Stomach (tissue), 9 donors: Measurements from ENCODE around the gene TBATA. TPM values are rescaled to one million over a fixed set of nuclear protein-coding genes. Genes with fewer than 3 reads are reported as not detected.

Source experiments
- DNase-seq, 2 donors: peaks; one replicate each; pipeline versions ENCODE4 v3.0.0 to v3.0.0-alpha.2; 2013 to 2019
- H3K27ac ChIP-seq, 5 donors: fragments of 200-600 bp in 4 of 5; sonication (generic) in 4 of 5; one replicate each; pipeline ENCODE4 v1.5.1; 2013 to 2019; ENCODE audit warnings: mild to moderate bottlenecking in 1 of 5, moderate library complexity in 1 of 5
- H3K27me3 ChIP-seq, 3 donors: fragments of 200-600 bp; sonication (generic); one replicate each; pipeline ENCODE4 v1.5.1; 2017 to 2019; ENCODE audit warnings: mixed run types in 1 of 3
- H3K36me3 ChIP-seq, 4 donors: fragments of 200-600 bp; sonication (generic); 1 replicate in 3 of 4; 2 replicates in 1 of 4; pipeline ENCODE4 v1.5.1; 2016 to 2019
- H3K4me1 ChIP-seq, 4 donors: fragments of 200-600 bp; sonication (generic); one replicate each; pipeline ENCODE4 v1.5.1; 2016 to 2019
- H3K4me3 ChIP-seq, 4 donors: fragments of 200-600 bp; sonication (generic) in 3 of 4; one replicate each; pipeline ENCODE4 v1.5.1; 2016 to 2019; ENCODE audit warnings: mild to moderate bottlenecking in 1 of 4
- H3K9me3 ChIP-seq, 4 donors: fragments of 200-600 bp; sonication (generic); one replicate each; pipeline ENCODE4 v1.5.1; 2016 to 2019
- CTCF ChIP-seq, 7 experiments: fragments of 450-650 bp in 4 of 7; fragments of 200-600 bp in 3 of 7; sonication (generic) in 3 of 7; IDR thresholded peaks; one replicate each; pipeline ENCODE4 v1.5.1; 2016 to 2019; ENCODE audit warnings: antibody characterized with exemption in 7 of 7, control low read depth in 2 of 7, mild to moderate bottlenecking in 1 of 7
- EP300 ChIP-seq: sonication (generic); formaldehyde crosslinking; IDR thresholded peaks from one replicate; pipeline ENCODE4 v1.6.1; 2017; ENCODE audit warnings: antibody characterized with exemption
- POLR2A ChIP-seq, 4 donors: fragments of 450-650 bp; IDR thresholded peaks; one replicate each; pipeline ENCODE4 v1.6.1; 2016; ENCODE audit warnings: antibody characterized with exemption in 4 of 4, control low read depth in 2 of 4, mild to moderate bottlenecking in 1 of 4, moderate library complexity in 1 of 4
- POLR2AphosphoS5 ChIP-seq, 3 donors: sonication (generic); formaldehyde crosslinking; IDR thresholded peaks; one replicate each; pipeline ENCODE4 v1.6.1; 2016; ENCODE audit warnings: antibody characterized with exemption in 3 of 3
- WGBS, 5 donors: extraction: QIAGEN DNeasy Blood & Tissue Kit in 3 of 5; methylation state at CpG; one replicate each; pipeline versions ENCODE4 v1.1.5 to v1.1.7; 2013 to 2018; 5-methylcytosine and 5-hydroxymethylcytosine counted together
- intact Hi-C: fragments of 100-400 bp; cut with DNase I; formaldehyde crosslinking; loops from one replicate; pipeline ENCODE4 v1.15.1; 2023; ENCODE audit warnings: low total_unique reads
- polyA plus RNA-seq, 3 donors: library from polyadenylated mRNA; stranded (reverse); fragments of 200-250 nt; gene quantifications; one replicate each; pipeline ENCODE4 v1.2.3, GENCODE V29; 2013
- total RNA-seq, 5 donors: library from RNA; depleted of rRNA; stranded (reverse); fragments of >200 nt; gene quantifications; one replicate each; pipeline versions ENCODE4 v1.1.0 to v1.2.3, GENCODE V29; 2014 to 2016
- donor health status: healthy with polysubstance abuse.
- donor health status: Bipolar disorder and iron deficiency.
- donor health status: healthy.

The TBATA gene
- total and polyA plus RNA-seq, 8 donors: not detected

- H3K27ac ChIP-seq: peak overlapping the region in 3 of 5 donors; percentile 34 to 61 (median 45)
- H3K36me3 ChIP-seq: no peaks in the 10 kb centered on the region
- intact Hi-C loops: no loop called here
- 24 to 35% (median 29%) methylated on average over 7 to 8 of the region's 8 CpGs for WGBS, 5 donors
- no peaks in the 10 kb centered on the region for H3K27me3 ChIP-seq
- DNase-seq: peak in 1 of 2 donors; percentile 92
- peaks cover 5 to 30% (median 16%) of the 10 kb centered on the region in 4 donors for H3K4me1 ChIP-seq
- no peak for TF ChIP-seq EP300
- no peak for TF ChIP-seq POLR2A (IDR thresholded peaks at IDR 0.05)
- TF ChIP-seq CTCF (IDR thresholded peaks at IDR 0.05): no peak
- TF ChIP-seq POLR2AphosphoS5 (IDR thresholded peaks at IDR 0.05): peak in 1 of 3 donors; percentile 14
- no peaks in the 10 kb centered on the region for H3K9me3 ChIP-seq
- no peak overlapping the region for H3K4me3 ChIP-seq
Observed at GRCh38 chr10:70742537-70743429, 42.4 kb downstream of the TBATA start.

GRCh38 chr10:70740406-70741288 lies 44.5 kb downstream of the TBATA start:
- intact Hi-C loops: no loop called here
- Histone ChIP-seq H3K4me3 (no peak overlapping the region), H3K4me1 (peaks cover 5 to 30% (median 16%) of the 10 kb centered on the region in 4 donors), H3K36me3 (no peaks in the 10 kb centered on the region), H3K9me3 (no peaks in the 10 kb centered on the region), H3K27ac (peak overlapping the region in 1 of 5 donors; percentile 24), H3K27me3 (no peaks in the 10 kb centered on the region)
- TF ChIP-seq POLR2A (IDR thresholded peaks at IDR 0.05) (no peak), EP300 (no peak), CTCF (IDR thresholded peaks at IDR 0.05) (no peak), POLR2AphosphoS5 (IDR thresholded peaks at IDR 0.05) (no peak)
- WGBS, 5 donors: 60 to 84% (median 82%) methylated on average over 3 to 12 of the region's 12 CpGs
- peak in 1 of 2 donors; percentile 68 for DNase-seq

GRCh38 chr10:70738761-70739121 lies 46.4 kb downstream of the TBATA start:
- no peaks in the 10 kb centered on the region for H3K9me3 ChIP-seq
- no peak for DNase-seq
- 73 to 84% (median 81%) methylated on average over 11 to 12 of the region's 12 CpGs for WGBS, 5 donors

More at GRCh38 chr10:70738761-70739121, 46.4 kb downstream of the TBATA start:
- no peak overlapping the region for H3K27ac ChIP-seq
- no peaks in the 10 kb centered on the region for H3K36me3 ChIP-seq
- TF ChIP-seq CTCF (IDR thresholded peaks at IDR 0.05): no peak
- no peak for TF ChIP-seq EP300
- TF ChIP-seq POLR2AphosphoS5 (IDR thresholded peaks at IDR 0.05): no peak
- TF ChIP-seq POLR2A (IDR thresholded peaks at IDR 0.05): no peak
- H3K4me1 ChIP-seq: peaks cover 5 to 30% (median 16%) of the 10 kb centered on the region in 4 donors
- intact Hi-C loops: no loop called here
- H3K27me3 ChIP-seq: no peaks in the 10 kb centered on the region
- H3K4me3 ChIP-seq: no peak overlapping the region
